ENCODE results near the gene WWTR1.

- TF ChIP-seq POLR2A (IDR thresholded peaks at IDR 0.05; ENCODE audit: low read depth, low read length), result no peak
- no peak for TF ChIP-seq POLR2AphosphoS5 (IDR thresholded peaks at IDR 0.05; ENCODE audit: low read depth, low read length)
Measured at GRCh38 chr3:149603126-149604074, 54.4 kb downstream of the WWTR1 start.

All from GM12892 (cell line).